ENCODE results near the gene RNASET2. TPM values are rescaled to one million over a fixed set of nuclear protein-coding genes. Genes with fewer than 3 reads are reported as not detected.

The RNASET2 gene
- total and polyA plus RNA-seq, 2 of the 13 experiments (the other 11 are each of a cell fraction or from before 2014, with no cell fraction given) = 44.6 to 597 TPM

GRCh38 chr6:166948724-166949123 lies 7.6 kb downstream of the RNASET2 start (continued):
- TF ChIP-seq ZNF609 (CRISPR knock-in tag; IDR thresholded peaks at IDR 0.05; ENCODE audit: borderline replicate concordance) (peak; percentile 97), BRF2 (CRISPR knock-in tag; IDR thresholded peaks at IDR 0.05) (0 out of 2 replicates have a peak, but pooled peaks have one; percentile 46)

- no peak for TF ChIP-seq CENPX (CRISPR knock-in tag; IDR thresholded peaks at IDR 0.05)
- TF ChIP-seq DNMT1 (CRISPR knock-in tag; IDR thresholded peaks at IDR 0.05) = no peak
- TF ChIP-seq ZSCAN12 (CRISPR knock-in tag; IDR thresholded peaks at IDR 0.05) = no peak
- TF ChIP-seq ZNF234 (CRISPR knock-in tag; conservative IDR thresholded peaks at IDR 0.05) = no peak
- no peak for TF ChIP-seq ZNF18 (CRISPR knock-in tag; IDR thresholded peaks at IDR 0.05; ENCODE audit: insufficient replicate concordance)
- TF ChIP-seq CBX2 (IDR thresholded peaks at IDR 0.05; ENCODE audit: low read depth, low read length) = no peak
- TF ChIP-seq CBX2 (CRISPR knock-in tag; IDR thresholded peaks at IDR 0.05; ENCODE audit: low read depth) = no peak
- no peak for TF ChIP-seq ESRRA (CRISPR knock-in tag; IDR thresholded peaks at IDR 0.05; ENCODE audit: low read depth)
- no peak for TF ChIP-seq ZNF574 (CRISPR knock-in tag; IDR thresholded peaks at IDR 0.05)
- intact Hi-C loops (cut with micrococcal nuclease; ENCODE audit: unreplicated experiment) (no loop called here), in situ Hi-C loops (cut with HindIII; ENCODE audit: extremely low pct_ligation_motif_present, low pct_unique_long_range_greater_than_20kb) (no loop called here)
- H3K9ac ChIP-seq (ENCODE audit: insufficient read depth, low read depth, low read length) = no peak overlapping the region
- peaks cover 33% of the 10 kb centered on the region for H3K4me1 ChIP-seq (ENCODE audit: insufficient read depth, low read length)
- peaks cover 59% of the 10 kb centered on the region for H4K20me1 ChIP-seq (ENCODE audit: insufficient read depth, low read length)
- peaks cover 41 to 87% of the 10 kb centered on the region in 2 experiments for H3K36me3 ChIP-seq (replicated peaks in 1 of 2; ENCODE audit: control insufficient read depth in 1 of 2, insufficient read depth in 2 of 2, low read length in 2 of 2)
- ATAC-seq (no peak), DNase-seq (ENCODE audit: low spot score) (no peak), FAIRE-seq (no peak)
- H3K4me3 ChIP-seq (replicated peaks in 1 of 3; ENCODE audit: insufficient read depth in 1 of 3, low read depth in 2 of 3, low read length in 3 of 3) = no peak overlapping the region
- no peaks in the 10 kb centered on the region for H3K9me3 ChIP-seq (ENCODE audit: low read length)
- BruUV-seq (replicated peaks) = no TSS peak
- no peak overlapping the region for H3K4me2 ChIP-seq (ENCODE audit: low read depth, low read length)
- H3K27me3 ChIP-seq (ENCODE audit: control insufficient read depth in 1 of 2, insufficient read depth in 2 of 2, low read length in 2 of 2) = no peaks in the 10 kb centered on the region
- H2AFZ ChIP-seq (ENCODE audit: low read length) = no peak overlapping the region
- peaks cover 17% of the 10 kb centered on the region for H3K79me2 ChIP-seq (ENCODE audit: insufficient read depth, low read length)
- 96% methylated on average over 5 of the region's 5 CpGs for WGBS (ENCODE audit: low lambda C conversion rate)
- H3K27ac ChIP-seq (ENCODE audit: extremely low read length, insufficient read depth, low read length) = no peak overlapping the region
- CTCF ChIA-PET (ENCODE audit: low intra/inter-chr PET ratio, low total read pairs) = no interaction called here
- POLR2A ChIA-PET = no interaction called here
Measured at GRCh38 chr6:166947251-166947650, 9.1 kb downstream of the RNASET2 start.

Data from HepG2 (cell line).